ENCODE measurements around the gene SIVA1. TPM values are rescaled to one million over a fixed set of nuclear protein-coding genes. Genes with fewer than 3 reads are reported as not detected.

The SIVA1 gene
- total RNA-seq, 1 donor: 67.8 TPM

GRCh38 chr14:104794993-104795780, 42.2 kb downstream of the SIVA1 start, which contains the start of gene AKT1:
Gene AKT1, minus strand, starts transcription at chr14:104795748. Its CDS starts 3,105 bp downstream, at chr14:104792643.
- DNase-seq (ENCODE audit: low read depth): peak; percentile 19
- TF ChIP-seq CTCF (IDR thresholded peaks at IDR 0.05; ENCODE audit: insufficient read depth, low read depth, low read length): no peak

GRCh38 chr14:104795781-104796686, 43.1 kb downstream of the SIVA1 start:
- DNase-seq (ENCODE audit: low read depth): peak; percentile 35
- TF ChIP-seq CTCF (IDR thresholded peaks at IDR 0.05; ENCODE audit: insufficient read depth, low read depth, low read length): no peak
- peak overlapping the region; percentile 51 for H3K4me3 ChIP-seq (ENCODE audit: low read depth, low read length)

More at GRCh38 chr14:104794993-104795780, 42.2 kb downstream of the SIVA1 start, which contains the start of gene AKT1:
- peak within 1 kb of the TSS; percentile 78 for H3K4me3 ChIP-seq (ENCODE audit: low read depth, low read length)

GRCh38 chr14:104796687-104797081, 43.7 kb downstream of the SIVA1 start:
- DNase-seq (ENCODE audit: low read depth): no peak
- TF ChIP-seq CTCF (IDR thresholded peaks at IDR 0.05; ENCODE audit: insufficient read depth, low read depth, low read length): no peak
- H3K4me3 ChIP-seq (ENCODE audit: low read depth, low read length): no peak overlapping the region

GRCh38 chr14:104797115-104798044, 44.4 kb downstream of the SIVA1 start:
- peak; percentile 42 for DNase-seq (ENCODE audit: low read depth)
- no peak for TF ChIP-seq CTCF (IDR thresholded peaks at IDR 0.05; ENCODE audit: insufficient read depth, low read depth, low read length)
- no peak overlapping the region for H3K4me3 ChIP-seq (ENCODE audit: low read depth, low read length)

GRCh38 chr14:104798300-104799243, 45.6 kb downstream of the SIVA1 start:
- no peak for DNase-seq (ENCODE audit: low read depth)
- H3K4me3 ChIP-seq (ENCODE audit: low read depth, low read length): no peak overlapping the region
- TF ChIP-seq CTCF (IDR thresholded peaks at IDR 0.05; ENCODE audit: insufficient read depth, low read depth, low read length): no peak
